NCI-H510A treated with DMSO at 0.1 percent for 48 hours (cell line): ENCODE measurements around the gene BEGAIN.

ENCODE experiments used
- DNase-seq: peaks from one replicate; lab custom pipeline; 2025; lab: John Stamatoyannopoulos, UW

The BEGAIN gene

DNA sequence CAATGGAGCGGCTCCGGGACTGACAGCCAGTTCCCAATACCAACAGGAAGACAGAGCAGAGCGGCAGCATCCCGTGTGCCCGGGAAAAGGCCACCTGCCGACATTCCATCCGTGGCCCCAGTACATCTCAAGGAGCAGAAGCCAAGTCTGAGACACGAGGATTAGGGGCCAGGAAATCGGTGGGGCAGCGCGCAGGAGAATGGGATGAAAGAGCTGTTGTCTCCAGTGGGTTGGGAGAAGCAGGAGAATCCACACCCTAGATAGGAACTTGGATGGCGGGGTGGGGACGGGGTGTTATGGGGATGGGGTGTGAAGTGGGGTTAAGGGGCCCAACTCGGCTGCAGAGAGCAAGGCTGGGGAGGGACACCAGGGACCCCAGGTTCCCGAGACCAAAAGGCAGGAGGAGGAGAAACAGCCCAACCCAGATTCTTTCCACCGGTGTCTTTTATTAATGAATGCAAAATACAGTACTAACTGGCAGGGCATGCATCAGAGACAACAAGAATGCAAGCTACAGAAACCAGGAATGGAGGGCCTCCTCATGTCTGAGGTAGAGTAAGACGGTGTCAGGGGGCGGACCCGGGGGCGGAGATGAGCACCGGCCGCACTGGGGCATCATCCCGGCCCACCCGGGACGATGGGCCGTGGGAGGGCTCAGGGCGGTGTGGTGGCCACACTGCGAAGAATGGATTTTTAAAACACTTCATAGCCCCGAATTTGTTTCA lies 50.3 kb downstream of the BEGAIN start:
- DNase-seq: no peak

DNA sequence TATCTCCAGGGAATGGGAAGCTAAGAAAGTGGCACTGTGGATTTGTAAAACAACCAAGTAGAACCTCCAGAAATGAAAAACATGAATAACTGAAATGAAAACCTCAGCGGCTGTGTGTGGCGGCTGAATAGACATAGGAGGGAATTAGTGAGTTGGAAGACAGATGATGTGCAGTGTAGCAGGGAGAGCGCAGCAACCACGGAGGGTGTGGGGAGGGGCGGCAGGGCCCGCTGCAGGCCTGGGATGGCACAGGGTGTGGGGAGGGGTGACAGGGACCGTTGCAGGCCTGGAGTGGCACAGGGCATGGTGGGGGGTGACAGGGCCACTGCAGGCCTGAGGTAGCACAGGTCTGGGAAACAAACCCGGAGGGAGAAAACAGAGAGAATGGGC lies 51.1 kb downstream of the BEGAIN start:
- DNase-seq: no peak

DNA sequence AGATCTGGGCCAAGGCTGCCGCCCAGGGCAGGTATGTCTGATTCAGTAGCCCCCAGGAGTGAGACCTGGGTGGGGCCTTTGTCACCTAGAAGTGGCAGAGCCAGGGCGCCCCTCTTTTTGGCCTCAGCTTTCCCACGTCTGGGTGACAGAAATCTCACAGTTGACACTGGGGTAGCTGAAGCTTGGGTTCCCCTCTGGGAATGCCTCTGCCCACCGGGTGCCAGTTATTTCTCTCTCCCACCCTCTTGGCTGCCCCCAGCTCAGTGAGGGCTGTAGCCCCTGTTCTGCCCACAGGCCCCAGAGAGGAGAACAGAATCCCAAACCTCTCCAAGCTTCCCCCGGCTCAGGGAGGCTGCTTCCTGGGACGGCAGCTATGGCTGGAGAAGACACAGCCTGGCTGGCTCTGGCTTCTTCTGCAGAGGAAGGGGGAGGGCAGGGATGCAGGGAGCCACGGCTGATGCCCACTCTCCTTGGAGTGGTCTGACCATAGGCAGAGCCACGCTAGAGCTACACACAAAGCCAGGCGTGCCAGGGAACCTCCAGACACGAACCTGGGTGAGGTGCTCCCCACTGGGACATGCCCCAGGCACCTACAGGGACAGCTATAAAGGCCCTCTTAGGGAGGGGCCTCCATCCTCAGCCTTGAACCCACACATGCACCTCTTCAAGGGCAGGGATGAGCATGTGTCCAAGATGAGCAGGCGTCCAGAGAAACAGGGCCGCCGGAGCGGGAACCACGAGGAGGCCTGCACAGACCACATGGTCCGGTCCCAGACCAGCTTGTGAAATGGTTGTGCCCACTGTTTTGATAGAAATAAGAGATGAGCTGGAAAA lies 51.7 kb downstream of the BEGAIN start:
- DNase-seq: no peak

DNA sequence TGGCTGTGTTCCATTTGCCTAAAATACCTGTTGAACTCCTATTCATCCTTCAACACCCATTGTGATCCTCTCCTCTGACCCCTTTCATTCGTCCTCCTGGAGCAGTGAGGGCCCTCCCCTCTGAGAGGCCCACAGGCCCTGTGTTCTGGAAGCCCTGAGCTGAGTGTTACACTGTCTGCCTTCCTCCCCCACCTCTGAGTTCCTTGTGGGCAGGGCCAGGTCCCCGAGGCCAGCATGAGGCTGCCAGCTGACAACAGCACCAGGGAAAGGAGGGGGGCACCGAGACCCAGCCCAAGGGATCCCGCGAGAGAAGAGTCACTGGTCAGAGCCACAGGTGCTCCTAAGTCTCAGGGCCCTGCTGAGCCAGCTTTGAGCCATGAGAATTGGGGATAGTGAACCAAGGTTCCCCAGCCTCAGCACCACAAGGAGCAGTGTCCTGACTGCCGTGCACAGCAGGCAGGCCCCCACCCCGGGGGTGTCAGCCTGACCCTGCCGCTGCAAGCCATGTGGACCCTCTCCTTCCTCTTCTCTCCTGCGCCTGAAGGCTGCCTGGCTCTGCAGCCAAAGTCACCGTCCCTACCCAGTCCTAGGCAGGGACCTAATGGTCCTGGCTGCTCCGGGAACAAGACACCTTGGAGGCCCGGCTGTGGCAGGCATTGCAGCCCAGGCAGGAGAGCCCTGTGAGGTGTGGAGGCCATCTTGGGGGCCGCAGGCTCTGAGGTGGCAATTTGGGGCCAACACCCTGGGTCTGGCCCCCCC lies 52.5 kb downstream of the BEGAIN start:
- no peak for DNase-seq

DNA sequence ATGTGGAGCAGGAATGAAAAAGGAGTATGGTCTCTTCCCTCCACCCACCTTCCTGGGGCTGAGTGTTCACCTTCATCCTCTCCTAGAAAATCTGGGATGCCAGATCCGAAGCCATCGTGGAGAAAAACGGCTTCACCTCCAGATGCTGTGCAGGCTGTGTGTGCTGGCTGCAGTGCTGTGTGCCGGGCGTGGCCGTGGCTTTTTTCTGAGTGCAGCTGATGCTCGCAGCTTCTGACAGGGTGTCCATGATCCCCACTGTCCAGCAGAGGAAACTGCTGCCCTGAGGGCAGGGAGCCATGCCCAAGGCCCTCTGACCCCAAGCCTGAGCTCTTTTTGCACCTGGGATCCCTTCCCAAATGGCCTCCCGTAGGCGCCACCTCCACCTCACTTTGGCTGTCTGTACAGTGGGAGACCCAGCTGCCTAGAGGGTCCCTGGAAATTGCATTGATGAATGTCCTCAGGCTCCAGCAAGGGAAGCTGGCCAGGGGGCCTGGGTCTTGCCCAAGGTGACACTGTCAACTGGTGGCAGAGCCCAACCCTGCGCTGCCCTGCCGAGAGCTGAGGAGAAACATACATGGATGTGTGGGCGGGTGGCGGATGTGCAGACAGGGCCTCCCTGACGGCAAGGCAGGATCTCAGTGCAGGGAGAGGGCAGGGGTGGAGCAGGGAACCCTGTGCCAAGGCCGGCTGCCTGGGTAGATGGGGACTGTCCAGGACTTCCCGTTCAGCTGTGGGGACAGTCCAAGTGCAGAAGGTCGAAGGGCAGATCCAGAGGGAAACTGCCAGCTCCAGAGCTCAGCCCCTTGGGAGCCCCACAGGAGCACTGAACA lies 53.3 kb downstream of the BEGAIN start:
- no peak for DNase-seq

DNA sequence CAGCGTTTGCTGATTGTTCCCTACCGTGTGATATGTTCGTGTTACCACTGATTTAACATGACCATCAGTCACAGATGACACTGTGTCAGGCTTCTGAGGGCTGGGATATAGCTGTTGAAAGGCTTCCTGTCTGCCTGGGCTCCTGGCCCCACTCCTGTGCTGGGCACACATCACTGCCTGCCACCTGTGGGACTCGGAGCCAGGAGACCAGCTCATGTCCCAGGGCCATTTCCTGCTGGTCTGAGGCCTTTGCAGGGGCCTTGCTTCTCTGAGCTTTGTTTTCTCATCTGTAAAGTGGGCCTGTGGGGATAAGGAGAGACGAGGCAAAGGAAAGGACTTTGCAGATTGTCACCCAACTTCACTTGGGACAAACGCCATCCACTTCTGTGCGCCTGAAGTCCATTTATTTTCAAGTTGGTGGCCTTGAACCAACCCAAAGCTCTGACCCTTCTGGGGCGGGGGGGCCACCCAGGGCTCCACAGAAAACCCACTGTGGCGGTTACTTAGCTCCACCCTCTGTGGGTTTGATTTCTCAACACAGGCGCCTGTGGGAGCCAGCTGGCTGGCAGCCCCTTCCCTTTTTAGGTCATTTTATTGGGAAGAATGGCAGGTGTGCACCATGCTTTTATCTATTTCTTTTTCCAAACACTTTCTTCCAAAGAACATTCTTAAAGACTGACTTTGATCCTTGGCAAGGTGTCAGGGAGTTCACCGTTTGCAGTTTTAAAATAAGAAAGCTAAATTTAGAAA lies 54.1 kb downstream of the BEGAIN start:
- no peak for DNase-seq

DNA sequence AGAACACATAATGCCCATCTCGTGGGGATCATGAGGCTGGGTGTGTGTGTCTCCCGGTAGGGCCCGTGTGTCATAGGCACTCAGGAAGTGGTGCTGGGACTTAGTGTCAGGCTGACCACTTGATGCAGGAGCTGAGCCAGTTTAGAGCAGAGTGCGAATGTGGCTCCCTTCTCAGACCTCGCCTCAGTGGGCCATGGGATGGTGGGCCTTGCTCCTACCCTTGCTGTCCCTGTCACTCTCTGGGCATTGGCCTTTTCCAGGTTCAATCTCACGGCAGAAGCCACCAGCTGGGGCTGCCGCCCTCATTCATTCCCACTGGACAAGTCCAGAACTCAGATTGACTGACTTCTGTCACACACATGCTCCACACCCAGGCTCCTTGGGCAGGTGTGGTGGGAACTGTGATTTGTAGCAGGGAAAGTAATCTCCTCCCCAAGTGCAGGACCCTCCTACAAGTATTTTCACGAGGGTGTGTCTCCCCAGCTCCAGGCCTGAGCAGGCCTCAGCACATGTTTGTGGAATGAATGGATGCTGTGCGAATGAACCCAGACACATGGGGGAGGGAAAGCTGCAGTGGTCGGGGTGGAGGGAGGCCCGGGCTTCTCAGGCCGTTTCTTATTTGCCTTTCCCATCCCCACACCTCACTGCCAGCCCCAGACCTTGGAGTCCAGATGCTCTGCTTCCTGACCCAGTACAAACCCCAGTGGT lies 54.9 kb downstream of the BEGAIN start:
- DNase-seq: no peak

DNA sequence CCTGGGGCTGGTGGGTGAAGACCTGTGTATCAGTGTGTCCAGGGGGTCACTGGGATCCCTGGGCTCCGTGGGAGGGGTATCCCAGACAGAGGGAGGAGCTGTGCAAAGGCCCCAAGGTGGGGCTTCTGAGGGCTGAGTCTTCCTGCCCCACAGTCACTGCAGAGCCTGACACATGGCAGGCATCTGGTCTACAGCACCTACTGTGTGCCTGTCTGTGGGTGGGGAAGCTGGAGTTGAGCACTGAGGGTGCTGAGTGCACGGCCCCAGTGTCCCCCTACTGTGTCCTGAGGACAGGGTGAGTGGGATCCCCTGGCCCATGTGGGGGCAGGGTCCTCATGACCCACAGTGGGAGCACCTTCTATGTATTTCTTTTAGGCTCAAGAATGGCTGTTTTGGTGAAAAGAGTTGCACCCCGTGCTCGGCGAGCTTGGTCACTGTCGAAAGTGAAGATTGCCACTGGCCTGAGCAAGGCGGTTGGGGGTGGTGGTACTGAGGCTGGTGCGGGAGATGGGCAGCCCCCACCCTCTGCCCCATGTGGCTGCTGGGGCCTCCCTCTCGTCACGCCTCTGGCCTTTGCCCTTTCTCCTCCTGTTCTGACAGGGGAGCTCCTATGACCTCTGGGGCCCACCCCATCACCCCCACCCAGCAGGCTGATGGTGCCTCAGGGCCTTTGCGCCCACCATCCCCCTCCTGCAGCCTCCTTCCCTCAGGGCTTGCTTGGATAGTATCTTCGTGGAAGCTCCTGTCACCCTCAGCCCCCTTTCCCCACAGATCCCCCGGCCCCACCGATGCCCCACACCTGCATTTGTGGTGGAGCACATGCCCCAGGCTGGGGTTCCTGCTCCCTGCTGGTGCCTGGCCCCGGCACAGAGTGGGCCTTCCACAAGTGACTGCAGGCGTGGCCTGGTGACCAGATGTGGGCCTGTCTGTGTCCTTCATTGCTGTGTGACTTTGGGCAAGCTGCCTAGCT lies 55.8 kb downstream of the BEGAIN start:
- DNase-seq: no peak

DNA sequence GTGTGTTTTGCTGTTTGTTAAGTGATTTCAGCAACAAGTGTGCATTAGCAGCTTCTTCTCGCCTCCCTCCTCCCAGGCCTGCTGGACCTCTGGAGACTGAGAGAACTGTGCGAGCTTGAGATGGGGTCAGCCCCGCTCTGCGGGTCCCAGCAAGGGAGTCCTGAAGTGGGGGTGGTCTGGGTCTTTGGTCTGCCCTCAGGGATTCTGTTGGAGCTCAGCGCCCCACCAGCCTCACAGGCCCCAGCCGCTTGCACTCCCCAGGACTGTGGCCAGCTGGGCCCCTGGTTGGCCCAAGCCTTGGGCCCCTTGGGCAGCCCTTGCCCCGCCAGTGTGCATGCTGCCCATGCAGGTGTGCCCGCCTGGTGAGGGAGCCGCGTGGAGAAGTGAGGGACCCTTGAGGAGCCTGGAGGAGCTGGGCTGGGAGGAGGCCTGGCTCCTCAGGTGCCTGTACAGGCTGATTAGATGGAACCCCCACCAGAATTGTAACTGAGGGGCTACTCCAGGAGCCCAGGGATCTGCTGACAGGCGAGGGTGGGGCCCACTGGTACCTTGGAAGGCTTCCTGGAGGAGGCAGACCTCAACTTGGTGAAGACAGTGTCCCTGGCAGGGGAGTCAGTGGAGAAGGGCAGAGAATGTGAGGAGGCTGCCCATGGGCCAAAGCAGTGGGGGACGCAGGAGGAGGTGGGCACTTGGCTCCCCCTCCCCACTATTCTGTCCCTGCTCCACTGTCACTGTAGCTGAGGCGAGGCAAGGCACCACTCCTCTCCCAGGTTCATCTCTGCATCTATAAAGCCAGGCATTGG lies 56.7 kb downstream of the BEGAIN start:
- no peak for DNase-seq

DNA sequence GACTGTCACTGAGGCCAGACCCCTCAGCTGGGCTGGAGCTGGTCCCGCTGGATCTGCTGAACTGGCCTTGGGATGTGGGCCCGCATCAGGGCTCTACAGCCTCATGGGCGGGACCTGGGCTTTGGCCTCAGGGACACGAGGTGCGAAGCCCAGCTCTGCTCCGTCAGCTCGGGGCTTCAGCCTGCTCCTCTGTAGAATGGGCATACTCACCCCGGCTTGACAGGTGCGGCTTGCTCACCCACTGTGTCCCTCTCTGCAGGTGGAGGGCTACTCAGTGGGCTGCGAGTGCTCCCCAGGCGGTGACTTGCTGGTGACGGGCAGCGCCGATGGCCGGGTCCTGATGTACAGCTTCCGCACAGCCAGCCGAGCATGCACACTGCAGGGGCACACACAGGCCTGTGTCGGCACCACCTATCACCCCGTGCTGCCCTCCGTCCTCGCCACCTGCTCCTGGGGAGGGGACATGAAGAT lies 57.6 kb downstream of the BEGAIN start:
- DNase-seq: no peak

DNA sequence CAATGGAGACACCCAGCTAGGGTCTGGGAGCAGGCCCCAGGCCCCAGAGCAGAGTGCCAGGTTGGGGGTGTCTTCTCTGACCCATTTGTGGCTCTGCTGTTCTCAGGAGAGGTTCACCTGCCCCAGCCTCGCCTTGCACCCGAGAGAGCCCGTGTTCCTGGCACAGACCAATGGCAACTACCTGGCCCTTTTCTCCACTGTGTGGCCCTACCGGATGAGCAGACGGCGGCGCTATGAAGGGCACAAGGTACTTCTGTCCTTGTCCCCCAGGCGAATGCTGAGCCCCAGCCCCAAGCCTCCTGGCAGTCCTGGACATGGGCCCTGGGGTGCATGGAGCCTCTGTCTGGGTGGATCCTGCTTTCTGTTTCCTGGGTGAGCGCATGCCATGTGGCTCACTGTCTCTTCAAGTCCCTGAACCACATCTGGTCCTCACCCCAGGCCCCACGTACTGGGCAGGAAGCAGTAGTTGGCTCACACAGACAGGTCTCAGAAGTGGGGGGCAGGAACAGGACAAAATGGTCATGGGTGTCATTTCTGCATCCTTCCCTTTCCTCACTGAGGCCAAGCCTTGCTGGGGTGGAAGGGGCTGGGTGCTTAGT lies 58.2 kb downstream of the BEGAIN start:
- no peak for DNase-seq

DNA sequence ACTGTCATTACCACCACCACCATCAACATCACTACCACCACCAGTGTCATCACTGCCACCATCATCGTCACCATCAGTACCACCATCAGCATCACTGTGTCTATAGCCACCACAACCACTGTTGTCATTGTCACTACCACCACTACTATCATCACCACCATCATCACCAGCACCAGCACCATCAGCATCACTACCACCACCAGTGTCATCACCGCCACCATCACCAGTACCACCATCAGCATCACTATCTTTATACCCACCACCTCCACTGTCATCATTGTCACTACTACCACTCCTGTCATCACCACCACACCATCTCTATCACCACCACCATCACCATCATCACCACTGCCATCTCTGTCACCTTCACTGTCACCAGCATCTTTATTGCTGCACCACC lies 60.6 kb downstream of the BEGAIN start:
- DNase-seq: no peak

DNA sequence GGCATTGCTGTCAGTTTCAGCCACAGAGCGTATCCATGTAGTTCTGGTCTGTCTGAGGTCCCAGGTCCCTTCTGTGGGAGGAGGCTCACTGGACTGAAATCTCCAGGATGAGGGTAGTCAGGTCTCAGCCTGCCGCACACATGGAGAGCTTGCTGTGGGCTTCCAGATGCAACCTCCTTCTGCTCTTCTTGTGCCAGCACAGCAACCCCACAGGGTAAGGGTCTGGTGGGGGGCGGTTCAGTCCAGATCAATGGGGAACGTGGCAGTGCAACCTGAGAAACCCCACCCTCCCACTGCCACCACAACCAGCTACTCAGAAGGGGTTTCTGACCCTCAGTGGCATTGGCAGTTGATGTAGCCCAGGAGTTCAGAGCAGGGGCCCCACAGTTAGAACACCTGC lies 61.2 kb downstream of the BEGAIN start:
- no peak for DNase-seq

DNA sequence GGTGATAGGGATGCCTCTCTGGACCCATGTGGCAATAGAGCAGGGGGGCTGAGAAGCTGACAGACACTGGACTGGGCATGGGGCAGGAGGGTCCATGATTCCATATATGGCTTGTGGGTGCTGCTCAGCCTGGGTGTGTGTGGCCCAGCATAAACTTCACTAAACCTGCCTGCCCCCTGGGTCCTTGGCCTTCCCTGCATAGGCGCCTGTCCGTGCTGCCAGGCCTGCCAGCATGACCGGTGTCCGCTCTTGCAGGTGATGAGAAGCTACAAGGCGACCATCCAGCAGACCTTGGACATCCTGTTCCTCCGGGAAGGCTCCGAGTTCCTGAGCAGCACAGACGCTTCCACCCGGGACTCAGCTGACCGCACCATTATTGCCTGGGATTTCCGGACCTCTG lies 61.6 kb downstream of the BEGAIN start:
- DNase-seq: no peak

DNA sequence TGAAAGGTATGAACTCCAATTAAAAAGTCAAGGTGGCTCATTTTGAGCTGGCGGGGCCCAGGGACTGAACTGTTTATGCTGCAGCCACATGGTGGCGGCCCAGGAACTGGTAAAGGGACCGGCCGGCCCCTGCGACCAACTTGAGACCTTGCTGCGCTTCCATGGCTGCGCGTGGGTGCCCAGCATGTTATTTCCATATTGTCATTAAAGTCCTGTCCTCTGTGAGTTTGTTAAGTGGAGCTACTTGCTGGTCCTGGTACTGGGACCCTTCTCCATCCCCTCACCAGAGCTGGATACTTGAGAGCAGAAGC lies 62.3 kb downstream of the BEGAIN start:
- no peak for DNase-seq

DNA sequence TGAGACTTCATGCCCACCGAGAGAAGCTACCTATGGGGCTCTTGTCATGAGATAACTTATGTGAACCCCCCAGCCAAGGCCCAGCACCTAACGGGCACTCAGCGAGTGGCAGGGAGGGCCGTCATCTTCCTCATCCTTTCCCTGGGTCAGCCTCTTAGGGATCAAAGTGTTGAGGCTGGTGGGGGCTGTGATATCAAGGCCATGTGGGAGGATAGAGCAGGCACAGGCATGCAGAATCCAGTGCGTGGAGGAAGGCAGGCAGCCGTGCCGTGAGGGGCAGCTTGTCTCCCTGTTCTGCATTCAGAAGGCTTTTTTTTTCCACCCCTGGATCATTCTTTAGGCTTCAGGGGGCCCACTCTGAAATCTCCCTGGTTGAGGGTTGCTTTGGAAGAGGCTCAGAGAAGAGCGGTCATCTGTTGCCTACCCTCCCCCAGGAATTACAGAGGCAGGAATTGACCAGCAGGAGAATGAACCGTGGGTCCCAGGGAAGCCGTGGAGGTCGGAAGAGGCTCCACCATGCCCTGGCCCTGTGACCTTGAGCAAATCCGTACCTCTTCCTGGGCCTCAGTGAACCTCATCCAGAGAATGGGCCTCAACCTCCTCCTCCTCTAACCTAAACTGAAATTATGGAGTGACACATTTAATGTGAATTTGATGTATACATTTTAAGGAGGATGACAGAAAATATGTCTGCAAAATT lies 62.8 kb downstream of the BEGAIN start:
- no peak for DNase-seq

DNA sequence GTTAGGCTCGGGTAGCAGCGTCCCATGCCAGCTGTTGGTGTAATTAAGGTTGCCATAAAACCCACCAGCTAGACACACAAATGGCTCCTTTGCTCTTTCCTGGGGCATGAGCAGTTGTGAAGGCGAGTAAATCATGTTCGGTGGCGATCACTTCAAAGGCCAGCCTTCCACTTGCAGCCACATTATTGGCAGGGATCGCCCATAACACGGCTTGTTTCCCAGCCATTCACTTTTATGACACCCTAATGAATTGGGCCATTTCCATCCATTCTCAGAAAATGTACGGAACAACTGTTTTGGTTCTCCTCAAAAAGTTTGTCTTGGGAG lies 63.4 kb downstream of the BEGAIN start:
- no peak for DNase-seq
